A375 (cell line): ENCODE results near the gene RAB28. TPM values are rescaled to one million over a fixed set of nuclear protein-coding genes. Genes with fewer than 3 reads are reported as not detected.

ENCODE experiments used
- total RNA-seq: library from RNA; depleted of rRNA; stranded (reverse); fragments of >200 nt; shearing (Covaris generic); gene quantifications from 2 replicates; pipeline ENCODE4 v1.2.3, GENCODE V29; 2014; rRNA removed

The RAB28 gene
- 12.8 and 19.2 TPM in 2 replicates for total RNA-seq

GRCh38 chr4:13484122-13484748 lies at the start of gene RAB28:
RAB28 (minus strand) TSS chr4:13484340.

Other genes with a start within 250 kb of the RAB28 start
- 0.53 and 0.74 TPM in 2 replicates for gene NKX3-2, start 60.2 kb upstream of the RAB28 start, total RNA-seq
- gene BOD1L1, start 143.4 kb upstream of the RAB28 start, total RNA-seq, result 51.5 and 60.4 TPM in 2 replicates